Neutrophil (primary cell): ENCODE results near the gene ZFC3H1.

ENCODE experiments used
- H3K27ac ChIP-seq: fragments of 200-600 bp; sonication (generic); 2 replicates; pipeline ENCODE4 v1.5.1; 2016; ENCODE audit warnings: mild to moderate bottlenecking, moderate library complexity
- H3K27me3 ChIP-seq: fragments of 200-600 bp; sonication (generic); 2 replicates; pipeline ENCODE4 v1.6.0; 2016; ENCODE audit warnings: mild to moderate bottlenecking
- H3K36me3 ChIP-seq: fragments of 200-600 bp; sonication (generic); 2 replicates; pipeline ENCODE4 v1.5.1; 2017
- H3K4me1 ChIP-seq, 2 experiments: fragments of 200-600 bp in 1 of 2; sonication (generic) in 1 of 2; 1 replicate in 1 of 2; 2 replicates in 1 of 2; pipeline versions ENCODE4 v1.5.1 to v1.6.1; 2013 to 2016; ENCODE audit warnings: low read depth in 1 of 2, low read length in 1 of 2, mild to moderate bottlenecking in 1 of 2, moderate library complexity in 1 of 2; ENCODE audit not compliant: control insufficient read depth in 1 of 2, insufficient read depth in 1 of 2
- H3K4me3 ChIP-seq, 2 experiments: fragments of 200-600 bp in 1 of 2; sonication (generic) in 1 of 2; 1 replicate in 1 of 2; 2 replicates in 1 of 2; pipeline ENCODE4 v1.5.1; 2013 to 2016; ENCODE audit warnings: low read depth in 1 of 2, low read length in 1 of 2, mild to moderate bottlenecking in 1 of 2, moderate library complexity in 1 of 2
- H3K9me3 ChIP-seq: fragments of 200-600 bp; sonication (generic); 2 replicates; pipeline ENCODE4 v1.5.1; 2016
- CTCF ChIP-seq: fragments of 200-600 bp; sonication (generic); IDR thresholded peaks from 2 replicates; pipeline ENCODE4 v1.5.1; 2016; ENCODE audit warnings: antibody characterized with exemption

The ZFC3H1 gene

GRCh38 chr12:71610031-71610795 lies 53.4 kb downstream of the ZFC3H1 start:
- Histone ChIP-seq H3K4me3 (no peak overlapping the region), H3K27me3 (no peaks in the 10 kb centered on the region), H3K4me1 (no peaks in the 10 kb centered on the region), H3K36me3 (peaks cover 100% of the 10 kb centered on the region), H3K9me3 (no peaks in the 10 kb centered on the region), H3K27ac (peak overlapping the region; percentile 21)
- TF ChIP-seq CTCF, result no peak

- Histone ChIP-seq H3K4me3 (no peak overlapping the region), H3K36me3 (peaks cover 79% of the 10 kb centered on the region), H3K9me3 (no peaks in the 10 kb centered on the region), H3K4me1 (no peaks in the 10 kb centered on the region), H3K27ac (no peak overlapping the region), H3K27me3 (no peaks in the 10 kb centered on the region)
- no peak for TF ChIP-seq CTCF
These were observed 55.9 kb downstream of the ZFC3H1 start for GRCh38 chr12:71607494-71608330.

GRCh38 chr12:71605039-71605438 lies 58.6 kb downstream of the ZFC3H1 start:
- Histone ChIP-seq H3K9me3 (no peaks in the 10 kb centered on the region), H3K27ac (no peak overlapping the region), H3K27me3 (no peaks in the 10 kb centered on the region), H3K36me3 (peaks cover 52% of the 10 kb centered on the region), H3K4me1 (no peaks in the 10 kb centered on the region), H3K4me3 (no peak overlapping the region)
- no peak for TF ChIP-seq CTCF

GRCh38 chr12:71602761-71603577 lies 60.7 kb downstream of the ZFC3H1 start:
- Histone ChIP-seq H3K27ac (no peak overlapping the region), H3K27me3 (no peaks in the 10 kb centered on the region), H3K4me1 (no peaks in the 10 kb centered on the region), H3K36me3 (peaks cover 32% of the 10 kb centered on the region), H3K9me3 (no peaks in the 10 kb centered on the region), H3K4me3 (no peak overlapping the region)
- TF ChIP-seq CTCF, result no peak

GRCh38 chr12:71601546-71601945 lies 62.1 kb downstream of the ZFC3H1 start:
- no peak overlapping the region for H3K27ac ChIP-seq
- H3K9me3 ChIP-seq, result no peaks in the 10 kb centered on the region
- no peaks in the 10 kb centered on the region for H3K27me3 ChIP-seq
- no peak overlapping the region for H3K4me3 ChIP-seq
- H3K36me3 ChIP-seq, result peaks cover 17% of the 10 kb centered on the region
- H3K4me1 ChIP-seq, result no peaks in the 10 kb centered on the region
- TF ChIP-seq CTCF, result no peak
